ENCODE measurements around the gene KATNBL1. TPM values are rescaled to one million over a fixed set of nuclear protein-coding genes. Genes with fewer than 3 reads are reported as not detected.

KATNBL1 gene
- total and polyA plus RNA-seq, 2 donors from 2014 or later: 15.6 to 32.2 TPM

DNA sequence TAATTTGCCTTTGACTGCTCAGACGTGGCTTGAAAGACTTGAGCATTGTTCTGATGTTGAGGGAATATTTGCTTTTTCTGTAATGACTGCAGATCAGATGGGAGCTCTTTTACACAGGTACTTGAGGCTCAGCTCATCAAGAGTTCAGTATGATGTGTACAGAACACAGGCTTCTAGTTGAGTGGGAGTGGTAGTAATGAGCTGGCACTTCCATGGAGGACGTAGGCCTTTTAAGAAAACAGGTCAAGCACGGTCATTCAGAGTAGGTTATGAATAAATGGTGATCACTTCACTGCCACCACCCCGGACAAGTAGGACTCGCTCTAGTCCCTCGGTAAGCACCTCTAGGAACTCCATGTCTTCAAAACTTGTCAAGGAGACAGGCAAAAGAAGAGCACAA is 23.7 kb upstream of the KATNBL1 start:
- no peaks in the 10 kb centered on the region for H3K9me3 ChIP-seq (ENCODE audit: control insufficient read depth in 2 of 3, insufficient read depth in 1 of 3, low read length in 3 of 3)
- DNase-seq (no peak), FAIRE-seq (no peak)
- no peaks in the 10 kb centered on the region for H3K27me3 ChIP-seq (ENCODE audit: control insufficient read depth, insufficient read depth, low read length)
- no peak overlapping the region for H3K9ac ChIP-seq (ENCODE audit: low read length in 3 of 3)
- no peak overlapping the region for H3K4me3 ChIP-seq (ENCODE audit: low read length in 3 of 3)
- H3K27ac ChIP-seq (ENCODE audit: low read depth in 2 of 2, low read length in 2 of 2): no peak overlapping the region
- no peaks in the 10 kb centered on the region for H3K4me1 ChIP-seq (ENCODE audit: control insufficient read depth in 2 of 3, insufficient read depth in 2 of 3, low read depth in 1 of 3, low read length in 3 of 3)
- peaks cover 2 to 38% (median 36%) of the 10 kb centered on the region in 3 donors for H3K36me3 ChIP-seq (ENCODE audit: control insufficient read depth in 2 of 3, insufficient read depth in 3 of 3, low read length in 3 of 3)
- intact Hi-C loops (cut with DNase I): no loop called here
- TF ChIP-seq CTCF (IDR thresholded peaks at IDR 0.05; ENCODE audit: borderline replicate concordance, extremely low read depth, insufficient read depth): no peak

DNA sequence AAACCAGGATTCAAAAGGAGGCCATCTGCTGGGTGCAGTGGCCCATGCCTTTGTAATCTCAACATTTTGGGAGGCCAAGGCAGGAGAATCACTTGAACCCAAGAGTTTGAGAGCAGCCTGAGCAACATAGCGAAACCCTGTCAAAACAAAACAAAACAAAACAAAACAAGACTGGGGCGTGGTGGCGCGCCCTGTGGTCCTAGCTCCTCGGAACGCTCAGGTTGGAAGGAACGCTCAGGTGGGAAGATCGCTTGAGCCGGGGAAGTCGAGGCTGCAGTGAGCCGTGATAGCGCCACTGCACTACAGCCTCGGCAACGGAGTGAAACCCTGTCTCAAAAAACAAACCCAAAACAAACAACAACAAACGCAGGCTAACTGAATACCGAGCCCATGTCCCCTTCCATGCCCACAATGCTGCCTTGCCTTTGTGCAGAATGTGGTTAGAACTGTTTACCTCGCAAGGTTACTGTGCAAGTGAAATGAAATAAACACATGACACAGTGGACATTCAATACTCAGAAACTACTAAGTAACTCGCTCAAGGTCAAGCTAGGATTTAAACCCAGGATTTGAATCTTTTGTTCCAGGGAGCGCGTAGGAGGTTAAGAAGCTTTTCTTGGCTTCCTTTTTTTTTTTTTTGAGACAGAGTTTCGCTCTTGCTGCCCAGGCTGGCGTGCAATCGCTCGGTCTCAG is 14.2 kb upstream of the KATNBL1 start:
- Histone ChIP-seq H3K4me3 (ENCODE audit: low read length in 3 of 3) (peak overlapping the region; percentile 86 to 94 (median 94)), H3K9me3 (ENCODE audit: control insufficient read depth in 2 of 3, insufficient read depth in 1 of 3, low read length in 3 of 3) (no peaks in the 10 kb centered on the region), H3K36me3 (ENCODE audit: control insufficient read depth in 2 of 3, insufficient read depth in 3 of 3, low read length in 3 of 3) (peaks cover 0 to 8% (median 3%) of the 10 kb centered on the region in 3 donors), H3K9ac (ENCODE audit: low read length in 3 of 3) (peak overlapping the region; percentile 38 to 97 (median 96)), H3K4me1 (ENCODE audit: control insufficient read depth in 2 of 3, insufficient read depth in 2 of 3, low read depth in 1 of 3, low read length in 3 of 3) (peaks cover 0 to 4% (median 0%) of the 10 kb centered on the region in 3 donors), H3K27me3 (ENCODE audit: control insufficient read depth, insufficient read depth, low read length) (no peaks in the 10 kb centered on the region), H3K27ac (ENCODE audit: low read depth in 2 of 2, low read length in 2 of 2) (peak overlapping the region; percentile 73 to 84)
- DNase-seq: peak in 4 of 5 donors; percentile 12 to 57 (median 47)
- no peak for FAIRE-seq
- TF ChIP-seq CTCF (IDR thresholded peaks at IDR 0.05; ENCODE audit: borderline replicate concordance, extremely low read depth, insufficient read depth): no peak
- intact Hi-C loops (cut with DNase I): no loop called here

GRCh38 chr15:34217587-34218225 is 7.8 kb upstream of the KATNBL1 start:
- no peak overlapping the region for H3K9ac ChIP-seq (ENCODE audit: low read length in 3 of 3)
- H3K4me3 ChIP-seq (ENCODE audit: low read length in 3 of 3): no peak overlapping the region
- TF ChIP-seq CTCF (IDR thresholded peaks at IDR 0.05; ENCODE audit: borderline replicate concordance, extremely low read depth, insufficient read depth): no peak
- no peak for DNase-seq
- no peak overlapping the region for H3K27ac ChIP-seq (ENCODE audit: low read depth in 2 of 2, low read length in 2 of 2)
- no peaks in the 10 kb centered on the region for H3K36me3 ChIP-seq (ENCODE audit: control insufficient read depth in 2 of 3, insufficient read depth in 3 of 3, low read length in 3 of 3)
- intact Hi-C loops (cut with DNase I): loop anchor here (10.0 kb wide), 1 partner anchor 153 kb away; no protein-coding TSS in a partner anchor
- no peaks in the 10 kb centered on the region for H3K4me1 ChIP-seq (ENCODE audit: control insufficient read depth in 2 of 3, insufficient read depth in 2 of 3, low read depth in 1 of 3, low read length in 3 of 3)
- H3K9me3 ChIP-seq (ENCODE audit: control insufficient read depth in 2 of 3, insufficient read depth in 1 of 3, low read length in 3 of 3): no peaks in the 10 kb centered on the region
- no peaks in the 10 kb centered on the region for H3K27me3 ChIP-seq (ENCODE audit: control insufficient read depth, insufficient read depth, low read length)
- no peak for FAIRE-seq
